ENCODE data around the gene IAPP.
"Not testable (repeated sequence)": the region's sequence is repeated elsewhere in the genome, so short reads cannot be mapped to it uniquely, and the experiment has no call there.

- TF ChIP-seq CTCF (IDR thresholded peaks at IDR 0.05 in 4 of 5, conservative IDR thresholded peaks at IDR 0.05 in 1 of 5); POLR2A (IDR thresholded peaks at IDR 0.05): not testable (repeated sequence)
Measured at GRCh38 chr12:21394828-21395626, 22.3 kb downstream of the IAPP start.
